Muscle layer of duodenum (tissue), 2 donors: ENCODE data around the gene PACRG.

ENCODE experiments used
- H3K27ac ChIP-seq: one replicate; pipeline ENCODE4 v1.7.0; 2013; ENCODE audit warnings: mild to moderate bottlenecking, low read length
- H3K27me3 ChIP-seq: one replicate; pipeline ENCODE4 v1.7.0; 2013; ENCODE audit warnings: low read depth, mild to moderate bottlenecking, control low read depth, low read length
- H3K36me3 ChIP-seq, 2 donors: one replicate each; pipeline ENCODE4 v1.7.0; 2013; ENCODE audit warnings: low read length in 2 of 2, control low read depth in 1 of 2, mild to moderate bottlenecking in 1 of 2; ENCODE audit not compliant: insufficient read depth in 2 of 2, control insufficient read depth in 1 of 2
- H3K4me1 ChIP-seq, 2 donors: one replicate each; pipeline ENCODE4 v1.7.0; 2013; ENCODE audit warnings: low read length in 2 of 2, mild to moderate bottlenecking in 2 of 2, control low read depth in 1 of 2, moderate library complexity in 1 of 2; ENCODE audit not compliant: insufficient read depth in 2 of 2, control insufficient read depth in 1 of 2
- H3K4me3 ChIP-seq, 2 donors: one replicate each; pipeline ENCODE4 v1.7.0; 2013; ENCODE audit warnings: low read length in 2 of 2, low read depth in 1 of 2, mild to moderate bottlenecking in 1 of 2
- H3K9me3 ChIP-seq, 2 donors: one replicate each; pipeline ENCODE4 v1.7.0; 2013; ENCODE audit warnings: low read length in 2 of 2, control low read depth in 1 of 2, mild to moderate bottlenecking in 1 of 2; ENCODE audit not compliant: control insufficient read depth in 1 of 2
- donor health status: healthy.

PACRG gene

GRCh38 chr6:163147994-163148393 is 420.2 kb downstream of the PACRG start:
- Histone ChIP-seq H3K4me3 (no peak overlapping the region), H3K9me3 (no peaks in the 10 kb centered on the region), H3K27me3 (no peaks in the 10 kb centered on the region), H3K27ac (no peak overlapping the region), H3K4me1 (no peaks in the 10 kb centered on the region), H3K36me3 (no peaks in the 10 kb centered on the region)

- Histone ChIP-seq H3K27ac (no peak overlapping the region), H3K27me3 (no peaks in the 10 kb centered on the region), H3K36me3 (no peaks in the 10 kb centered on the region), H3K9me3 (no peaks in the 10 kb centered on the region), H3K4me3 (peak overlapping the region in 1 of 2 donors; percentile 14), H3K4me1 (no peaks in the 10 kb centered on the region)
Measured at GRCh38 chr6:163148451-163149278, 420.9 kb downstream of the PACRG start.

GRCh38 chr6:163149279-163149848 is 421.6 kb downstream of the PACRG start:
- no peaks in the 10 kb centered on the region for H3K36me3 ChIP-seq
- peak overlapping the region in 1 of 2 donors; percentile 14 for H3K4me3 ChIP-seq
- no peaks in the 10 kb centered on the region for H3K4me1 ChIP-seq
- H3K27me3 ChIP-seq: no peaks in the 10 kb centered on the region
- no peaks in the 10 kb centered on the region for H3K9me3 ChIP-seq
- no peak overlapping the region for H3K27ac ChIP-seq

- H3K36me3 ChIP-seq: no peaks in the 10 kb centered on the region
- no peak overlapping the region for H3K4me3 ChIP-seq
- H3K27me3 ChIP-seq: no peaks in the 10 kb centered on the region
- no peaks in the 10 kb centered on the region for H3K4me1 ChIP-seq
- no peaks in the 10 kb centered on the region for H3K9me3 ChIP-seq
- H3K27ac ChIP-seq: no peak overlapping the region
Measured at GRCh38 chr6:163151212-163151611, 423.4 kb downstream of the PACRG start.

- no peak overlapping the region for H3K27ac ChIP-seq
- no peaks in the 10 kb centered on the region for H3K4me1 ChIP-seq
- no peaks in the 10 kb centered on the region for H3K9me3 ChIP-seq
- H3K4me3 ChIP-seq: no peak overlapping the region
- H3K27me3 ChIP-seq: no peaks in the 10 kb centered on the region
- H3K36me3 ChIP-seq: no peaks in the 10 kb centered on the region
Measured at GRCh38 chr6:163152701-163153100, 424.9 kb downstream of the PACRG start.

GRCh38 chr6:163159110-163159509 is 431.3 kb downstream of the PACRG start:
- Histone ChIP-seq H3K36me3 (no peaks in the 10 kb centered on the region), H3K27ac (no peak overlapping the region), H3K4me3 (no peak overlapping the region), H3K9me3 (no peaks in the 10 kb centered on the region), H3K4me1 (no peaks in the 10 kb centered on the region), H3K27me3 (no peaks in the 10 kb centered on the region)

- Histone ChIP-seq H3K4me1 (no peaks in the 10 kb centered on the region), H3K36me3 (no peaks in the 10 kb centered on the region), H3K27me3 (no peaks in the 10 kb centered on the region), H3K27ac (no peak overlapping the region), H3K9me3 (no peaks in the 10 kb centered on the region), H3K4me3 (no peak overlapping the region)
Measured at GRCh38 chr6:163159689-163160088, 431.9 kb downstream of the PACRG start.

GRCh38 chr6:163162007-163162873 is 434.5 kb downstream of the PACRG start:
- H3K4me1 ChIP-seq: no peaks in the 10 kb centered on the region
- H3K27me3 ChIP-seq: no peaks in the 10 kb centered on the region
- H3K9me3 ChIP-seq: no peaks in the 10 kb centered on the region
- H3K27ac ChIP-seq: no peak overlapping the region
- no peaks in the 10 kb centered on the region for H3K36me3 ChIP-seq
- H3K4me3 ChIP-seq: no peak overlapping the region

- Histone ChIP-seq H3K9me3 (no peaks in the 10 kb centered on the region), H3K36me3 (no peaks in the 10 kb centered on the region), H3K27me3 (no peaks in the 10 kb centered on the region), H3K4me3 (no peak overlapping the region), H3K4me1 (no peaks in the 10 kb centered on the region), H3K27ac (no peak overlapping the region)
Measured at GRCh38 chr6:163162874-163163213, 435.1 kb downstream of the PACRG start.

- no peaks in the 10 kb centered on the region for H3K36me3 ChIP-seq
Measured at GRCh38 chr6:163164175-163164900, 436.6 kb downstream of the PACRG start.

More at GRCh38 chr6:163164175-163164900, 436.6 kb downstream of the PACRG start:
- Histone ChIP-seq H3K4me3 (no peak overlapping the region), H3K27me3 (no peaks in the 10 kb centered on the region), H3K27ac (no peak overlapping the region), H3K9me3 (no peaks in the 10 kb centered on the region), H3K4me1 (no peaks in the 10 kb centered on the region)
